HG02870 (cell line): ENCODE measurements around the gene GNA14.
"Not testable (repeated sequence)": the region's sequence is repeated elsewhere in the genome, so short reads cannot be mapped to it uniquely, and the experiment has no call there.

Experiments
- ATAC-seq: cut with Tn5 transposase; IDR thresholded peaks from one replicate; pipeline ENCODE4 v1.9.1; 2021; ENCODE audit warnings: mild to moderate bottlenecking, moderate library complexity; ENCODE audit not compliant: unreplicated experiment

The GNA14 gene

GRCh38 chr9:77455312-77455927, 192.7 kb downstream of the GNA14 start:
- peak; percentile 48 for ATAC-seq

- ATAC-seq: no peak
Measured at GRCh38 chr9:77454663-77455062, 193.5 kb downstream of the GNA14 start.

GRCh38 chr9:77453825-77454647, 194.1 kb downstream of the GNA14 start:
- no peak for ATAC-seq

- ATAC-seq: no peak
Measured at GRCh38 chr9:77451507-77451906, 196.6 kb downstream of the GNA14 start.

- ATAC-seq: no peak
Measured at GRCh38 chr9:77450085-77450475, 198.0 kb downstream of the GNA14 start.

- no peak for ATAC-seq
Measured at GRCh38 chr9:77449240-77450084, 198.7 kb downstream of the GNA14 start.

- no peak for ATAC-seq
Measured at GRCh38 chr9:77447646-77448045, 200.5 kb downstream of the GNA14 start.

GRCh38 chr9:77442436-77442835, 205.7 kb downstream of the GNA14 start:
- ATAC-seq: no peak

GRCh38 chr9:77441124-77441523, 207.0 kb downstream of the GNA14 start:
- not testable (repeated sequence) for ATAC-seq

GRCh38 chr9:77440057-77440456, 208.1 kb downstream of the GNA14 start:
- no peak for ATAC-seq

GRCh38 chr9:77438653-77439052, 209.5 kb downstream of the GNA14 start:
- ATAC-seq: no peak

GRCh38 chr9:77435688-77436087, 212.4 kb downstream of the GNA14 start:
- no peak for ATAC-seq

- ATAC-seq: no peak
Measured at GRCh38 chr9:77435277-77435676, 212.8 kb downstream of the GNA14 start.

- ATAC-seq: peak; percentile 73
Measured at GRCh38 chr9:77433675-77434445, 214.3 kb downstream of the GNA14 start.

- no peak for ATAC-seq
Measured at GRCh38 chr9:77432053-77432452, 216.1 kb downstream of the GNA14 start.

- ATAC-seq: no peak
Measured at GRCh38 chr9:77429928-77430327, 218.2 kb downstream of the GNA14 start.

GRCh38 chr9:77427256-77427927, 220.7 kb downstream of the GNA14 start:
- ATAC-seq: no peak

GRCh38 chr9:77426712-77427111, 221.4 kb downstream of the GNA14 start:
- ATAC-seq: no peak

- ATAC-seq: no peak
Measured at GRCh38 chr9:77424993-77425392, 223.1 kb downstream of the GNA14 start.

- ATAC-seq: no peak
Measured at GRCh38 chr9:77423841-77424240, 224.3 kb downstream of the GNA14 start.
